DMS53 treated with DMSO at 0.1 percent for 48 hours (cell line): ENCODE results near the gene GPR157.
"Not testable (repeated sequence)": the region's sequence is repeated elsewhere in the genome, so short reads cannot be mapped to it uniquely, and the experiment has no call there.

Experiments
- DNase-seq: peaks from one replicate; lab custom pipeline; 2025; ENCODE audit not compliant: unreplicated experiment; lab: John Stamatoyannopoulos, UW

Gene GPR157

DNA sequence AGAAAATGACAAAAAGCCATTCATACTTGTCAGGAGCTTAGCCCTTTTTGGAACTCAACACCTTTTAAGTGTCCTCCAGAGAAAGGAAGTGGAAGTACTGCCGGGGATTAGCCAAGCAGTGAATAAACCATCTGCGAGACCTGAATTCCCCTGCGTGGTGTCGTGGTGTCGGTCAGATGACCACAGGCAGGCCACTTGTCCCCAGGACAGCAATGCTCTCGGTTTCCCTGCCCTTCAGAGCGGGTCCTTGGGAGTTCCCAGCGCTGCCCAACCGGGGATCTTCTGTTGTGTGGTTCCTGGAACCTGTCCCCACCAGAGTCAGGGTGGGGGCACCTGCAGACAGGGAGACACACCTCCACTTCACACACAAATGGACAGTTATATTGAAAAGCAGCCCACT, 9.2 kb downstream of the GPR157 start:
- DNase-seq, result no peak

DNA sequence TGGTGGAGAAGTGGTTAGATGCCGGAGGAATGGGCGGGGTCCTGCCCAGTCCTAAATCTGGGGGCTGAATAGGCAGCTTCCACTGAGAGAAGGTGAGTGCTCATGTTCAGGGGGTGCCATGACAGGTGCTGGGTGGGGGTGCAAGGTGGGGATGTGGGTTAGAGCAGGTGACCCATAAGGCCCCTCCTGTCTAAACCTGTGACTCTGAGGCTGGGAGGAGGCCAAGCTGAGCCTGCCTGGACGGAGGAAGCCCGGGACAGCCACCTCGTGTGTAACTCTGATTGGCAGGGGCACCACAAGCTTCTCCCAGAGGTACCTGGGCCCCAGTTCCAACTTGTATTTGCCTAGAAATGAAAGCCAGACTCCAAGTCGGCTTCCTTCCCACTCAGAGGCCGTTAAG, 10.7 kb downstream of the GPR157 start:
- DNase-seq, result no peak

DNA sequence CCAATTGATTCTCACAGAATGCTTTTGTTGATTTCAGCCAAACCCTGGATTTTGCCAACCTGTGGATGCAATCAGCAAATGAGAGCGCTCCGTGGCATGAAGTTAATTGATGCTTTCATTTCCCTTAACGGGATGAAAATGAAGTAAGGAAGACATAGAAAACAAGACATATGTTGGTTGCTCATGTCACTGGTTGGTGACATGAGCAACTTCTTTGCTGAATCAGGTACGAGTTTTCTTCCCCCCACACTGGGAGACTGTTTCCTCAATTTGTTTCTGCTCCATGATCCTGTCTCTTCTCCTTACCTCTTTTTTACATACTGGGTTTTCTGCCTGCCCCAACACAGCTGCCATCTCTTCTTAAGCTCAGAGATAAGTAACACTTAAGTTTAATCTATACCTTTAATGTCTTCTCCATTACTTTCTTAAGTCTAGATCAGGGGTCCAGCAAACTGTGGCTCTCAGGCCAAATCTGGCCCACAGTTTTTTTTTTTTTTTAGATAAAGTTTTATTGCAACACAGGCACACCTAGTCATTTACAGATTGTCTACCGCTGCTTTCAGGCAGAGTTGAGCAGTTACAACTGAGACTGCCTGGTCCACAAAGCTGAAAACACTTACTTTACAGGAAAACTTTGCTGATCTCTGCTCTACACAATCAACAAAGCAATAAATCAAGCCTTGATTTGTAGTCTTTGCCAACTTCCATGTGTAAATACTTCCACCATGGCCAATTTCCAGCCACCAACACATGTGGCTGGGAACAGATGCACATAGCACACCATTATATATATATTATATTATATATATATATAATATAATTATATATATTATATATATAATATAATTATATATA, 13.3 kb downstream of the GPR157 start:
- DNase-seq, result peak; percentile 52

DNA sequence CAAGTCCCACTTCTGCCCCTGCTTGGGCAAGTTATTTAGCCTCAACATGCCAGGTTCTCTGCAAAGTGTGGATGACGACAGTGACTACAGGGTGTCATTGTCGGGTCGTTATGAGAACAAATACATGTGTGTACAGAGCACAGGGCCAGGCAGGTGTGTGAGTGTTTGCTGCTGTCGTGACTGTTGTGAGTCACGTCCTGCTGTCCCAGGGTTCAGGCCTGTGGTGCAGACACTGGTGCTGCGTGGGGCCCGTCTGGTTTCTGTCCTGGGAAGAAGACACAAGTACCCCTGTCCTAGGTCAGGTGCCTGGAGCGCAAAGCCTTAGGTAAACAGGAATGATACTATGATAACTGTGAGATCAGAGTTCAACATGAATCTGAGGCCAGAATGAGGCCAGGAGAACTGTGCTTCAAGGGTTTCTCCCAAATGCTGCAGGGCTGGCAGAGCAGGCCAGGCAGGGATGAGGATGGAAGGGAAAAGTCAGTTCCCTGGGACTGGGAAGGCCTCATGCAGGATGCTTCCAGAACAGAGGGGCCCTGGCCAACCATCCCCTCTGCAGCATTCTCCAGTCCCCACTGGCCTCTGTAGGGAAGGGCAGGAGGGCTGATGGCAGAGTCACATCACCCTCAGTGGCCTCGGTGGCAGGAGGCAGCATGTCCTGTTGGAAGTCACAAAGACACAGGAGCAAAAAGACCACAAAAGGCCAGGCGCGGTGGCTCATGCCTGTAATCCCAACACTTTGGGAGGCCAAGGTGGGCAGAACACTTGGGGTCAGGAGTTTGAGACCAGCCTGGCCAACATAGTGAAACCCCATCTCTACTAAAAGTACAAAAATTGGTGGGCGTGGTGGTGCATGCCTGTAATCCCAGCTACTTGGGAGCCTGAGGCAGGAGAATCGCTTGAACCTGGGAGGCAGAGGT, 15.7 kb downstream of the GPR157 start:
- DNase-seq, result peak; percentile 98

- no peak for DNase-seq
These were observed 16.9 kb downstream of the GPR157 start for GRCh38 chr1:9111957-9112356.

- no peak for DNase-seq
These were observed 17.6 kb downstream of the GPR157 start for GRCh38 chr1:9111357-9111691.

- DNase-seq, result peak; percentile 71
These were observed 18.1 kb downstream of the GPR157 start for GRCh38 chr1:9110669-9111356.

DNA sequence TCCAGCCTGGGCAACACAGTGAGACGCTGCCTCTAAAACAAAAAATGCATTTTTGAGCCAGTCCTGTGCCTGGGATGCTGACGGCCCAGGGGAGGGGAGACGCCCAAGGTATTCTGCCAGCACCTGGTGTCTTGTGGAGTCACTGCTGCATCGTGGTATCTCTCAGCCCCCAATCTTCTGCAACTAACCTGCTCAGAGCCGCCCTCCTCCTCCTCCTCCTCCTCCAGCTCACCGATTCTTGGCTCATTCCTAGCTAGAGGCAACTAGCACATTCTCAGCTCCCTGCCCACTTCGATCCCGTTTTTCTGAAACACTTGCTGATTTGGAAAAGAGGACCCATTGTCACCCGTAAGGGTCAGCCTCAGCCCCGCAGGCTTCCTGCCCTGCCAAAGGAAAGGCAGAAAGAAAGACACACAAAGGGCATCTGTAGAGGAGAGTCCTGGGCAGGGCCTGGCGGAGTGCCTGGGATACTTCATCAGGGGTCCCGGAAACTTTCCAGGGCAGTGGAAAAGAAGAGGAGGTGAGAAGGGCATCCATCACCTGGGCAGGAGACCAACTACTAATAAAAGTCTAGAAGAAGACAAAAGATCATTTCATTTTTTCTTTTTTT, 20.7 kb downstream of the GPR157 start:
- DNase-seq, result no peak

DNA sequence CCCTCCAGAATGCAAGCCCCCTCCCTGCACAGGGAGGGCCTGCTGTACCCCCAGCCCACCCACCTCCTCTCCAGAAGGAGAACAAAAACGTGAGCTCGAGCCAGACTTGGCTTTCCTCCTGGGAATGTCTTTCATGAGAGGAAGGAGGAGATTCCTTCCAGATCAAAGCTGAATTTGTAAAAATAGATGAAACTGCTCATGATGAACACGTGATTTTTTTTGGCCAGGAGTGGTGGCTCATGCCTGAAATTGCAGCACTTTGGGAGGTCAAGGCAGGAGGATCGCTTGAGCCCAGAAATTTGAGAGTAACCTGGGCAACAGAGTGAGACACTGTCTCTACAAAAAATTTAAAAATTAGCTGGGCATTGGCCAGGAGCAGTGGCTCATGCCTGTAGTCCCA, 21.8 kb downstream of the GPR157 start:
- no peak for DNase-seq

DNA sequence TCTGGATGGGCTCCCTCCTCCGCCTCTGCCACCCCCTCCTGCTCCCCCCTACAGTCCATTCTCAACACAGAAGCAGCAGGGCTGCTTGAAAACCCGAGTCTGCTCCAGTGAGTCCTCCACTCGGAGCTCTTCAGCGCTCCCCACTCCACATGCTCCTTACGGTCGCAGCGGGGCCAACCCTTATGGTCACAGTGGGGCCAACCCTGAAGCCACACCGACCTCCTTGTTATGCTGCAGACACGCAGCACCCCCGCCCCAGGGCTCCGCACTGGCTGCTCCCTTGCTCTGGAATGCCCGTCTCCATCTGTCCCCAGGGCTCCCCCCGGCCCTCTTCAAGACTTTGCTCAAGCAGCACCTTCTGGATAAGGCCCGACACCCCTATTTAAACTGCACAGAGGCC, 22.6 kb downstream of the GPR157 start:
- DNase-seq, result no peak

GRCh38 chr1:9105336-9105867, 23.5 kb downstream of the GPR157 start:
- no peak for DNase-seq

- peak; percentile 37 for DNase-seq
These were observed 27.3 kb downstream of the GPR157 start for GRCh38 chr1:9101510-9102146.

- DNase-seq, result no peak
These were observed 28.3 kb downstream of the GPR157 start for GRCh38 chr1:9100471-9101043.

GRCh38 chr1:9099555-9099954, 29.3 kb downstream of the GPR157 start:
- no peak for DNase-seq

GRCh38 chr1:9097947-9098705, 30.8 kb downstream of the GPR157 start:
- DNase-seq, result no peak

- DNase-seq, result no peak
These were observed 33.1 kb downstream of the GPR157 start for GRCh38 chr1:9095818-9096217.

DNA sequence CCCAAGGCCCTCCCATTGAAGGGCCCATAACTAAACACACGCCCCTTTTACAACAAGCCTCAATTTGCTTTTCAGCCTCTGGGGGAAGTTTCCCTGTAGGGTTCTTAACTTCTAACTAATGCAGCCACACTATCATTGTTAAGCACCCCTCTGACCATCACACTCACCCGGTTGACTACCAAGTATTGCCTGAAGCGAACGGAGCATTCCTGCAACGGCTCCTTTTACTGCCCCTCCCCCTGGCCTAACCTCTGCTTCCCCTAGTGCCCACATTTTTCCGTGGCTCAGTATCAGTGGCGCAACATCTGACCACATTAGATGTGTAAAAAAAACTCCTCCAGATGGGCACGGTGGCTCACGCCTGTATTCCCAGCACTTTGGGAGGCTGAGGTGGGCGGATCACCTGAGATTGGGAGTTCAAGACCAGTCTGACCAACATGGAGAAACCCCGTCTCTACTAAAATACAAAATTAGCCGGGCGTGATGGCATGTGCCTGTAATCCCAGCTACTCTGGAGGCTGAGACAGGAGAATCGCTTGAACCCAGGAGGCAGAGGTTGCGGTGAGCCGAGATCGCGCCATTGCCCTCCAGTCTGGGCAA, 34.8 kb downstream of the GPR157 start:
- not testable (repeated sequence) for DNase-seq

- no peak for DNase-seq
These were observed 35.3 kb downstream of the GPR157 start for GRCh38 chr1:9093581-9093980.

GRCh38 chr1:9093091-9093490, 35.8 kb downstream of the GPR157 start:
- DNase-seq, result no peak
